ENCODE measurements around the gene ELOVL6.
"Not testable (repeated sequence)": the region's sequence is repeated elsewhere in the genome, so short reads cannot be mapped to it uniquely, and the experiment has no call there.

ELOVL6 gene

GRCh38 chr4:110198435-110199416 is at the start of gene ELOVL6:
TSS of gene ELOVL6 (minus strand) at chr4:110198615. CDS start at chr4:110198335, 280 bp downstream.
- peak; percentile 51 for DNase-seq

GRCh38 chr4:110248100-110248499 is 49.7 kb upstream of the ELOVL6 start:
- no peak for DNase-seq

GRCh38 chr4:110247591-110247990 is 49.2 kb upstream of the ELOVL6 start:
- no peak for DNase-seq

- DNase-seq = no peak
Measured at GRCh38 chr4:110245577-110245976, 47.2 kb upstream of the ELOVL6 start.

- no peak for DNase-seq
Measured at GRCh38 chr4:110236324-110236723, 37.9 kb upstream of the ELOVL6 start.

GRCh38 chr4:110233581-110233980 is 35.2 kb upstream of the ELOVL6 start:
- not testable (repeated sequence) for DNase-seq

- no peak for DNase-seq
Measured at GRCh38 chr4:110231869-110232268, 33.5 kb upstream of the ELOVL6 start.

GRCh38 chr4:110229266-110229665 is 30.9 kb upstream of the ELOVL6 start:
- DNase-seq = no peak

- no peak for DNase-seq
Measured at GRCh38 chr4:110224812-110225211, 26.4 kb upstream of the ELOVL6 start.

GRCh38 chr4:110224142-110224541 is 25.7 kb upstream of the ELOVL6 start:
- DNase-seq = no peak

- DNase-seq = not testable (repeated sequence)
Measured at GRCh38 chr4:110218935-110219334, 20.5 kb upstream of the ELOVL6 start.

- not testable (repeated sequence) for DNase-seq
Measured at GRCh38 chr4:110217181-110217580, 18.8 kb upstream of the ELOVL6 start.

- no peak for DNase-seq
Measured at GRCh38 chr4:110216129-110216528, 17.7 kb upstream of the ELOVL6 start.

GRCh38 chr4:110211770-110212061 is 13.3 kb upstream of the ELOVL6 start:
- DNase-seq = no peak

GRCh38 chr4:110211007-110211769 is 12.8 kb upstream of the ELOVL6 start:
- peak; percentile 0 for DNase-seq

- DNase-seq = no peak
Measured at GRCh38 chr4:110208419-110208818, 10.0 kb upstream of the ELOVL6 start.

- no peak for DNase-seq
Measured at GRCh38 chr4:110207233-110207632, 8.8 kb upstream of the ELOVL6 start.

GRCh38 chr4:110202024-110202423 is 3.6 kb upstream of the ELOVL6 start:
- no peak for DNase-seq

GRCh38 chr4:110201502-110201901 is 3.1 kb upstream of the ELOVL6 start:
- no peak for DNase-seq

- no peak for DNase-seq
Measured at GRCh38 chr4:110200689-110201088, 2.3 kb upstream of the ELOVL6 start.

GRCh38 chr4:110198049-110198434 is 373 bp downstream of the ELOVL6 start:
- no peak for DNase-seq

- DNase-seq = peak; percentile 2
Measured at GRCh38 chr4:110197529-110198042, 829 bp downstream of the ELOVL6 start.

- DNase-seq = no peak
Measured at GRCh38 chr4:110196871-110197528, 1.4 kb downstream of the ELOVL6 start.

Measured in NCI-H2029 (cell line).